SJCRH30 (cell line): ENCODE data around the gene SHC1. TPM values are rescaled to one million over a fixed set of nuclear protein-coding genes. Genes with fewer than 3 reads are reported as not detected.

Experiments
- DNase-seq, 2 experiments: peaks; one replicate each; pipeline ENCODE4 v3.0.0-alpha.2; 2015 to 2020
- H3K27ac ChIP-seq: fragments of 250-450 bp; sonication (Bioruptor Pico); 2 replicates; pipeline ENCODE4 v1.5.1; 2020; ENCODE audit warnings: mild to moderate bottlenecking, moderate library complexity
- H3K27me3 ChIP-seq: fragments of 250-450 bp; sonication (Bioruptor Pico); 2 replicates; pipeline ENCODE4 v1.5.1; 2020; ENCODE audit warnings: mild to moderate bottlenecking, moderate library complexity
- H3K36me3 ChIP-seq: fragments of 250-450 bp; sonication (Bioruptor Pico); 2 replicates; pipeline ENCODE4 v1.5.1; 2020; ENCODE audit warnings: mild to moderate bottlenecking, moderate library complexity
- H3K4me1 ChIP-seq: fragments of 250-450 bp; sonication (Bioruptor Pico); 2 replicates; pipeline ENCODE4 v1.5.1; 2020; ENCODE audit warnings: mild to moderate bottlenecking, moderate library complexity
- H3K4me3 ChIP-seq: fragments of 250-450 bp; sonication (Bioruptor Pico); 2 replicates; pipeline ENCODE4 v1.5.1; 2020; ENCODE audit warnings: mild to moderate bottlenecking, moderate library complexity
- H3K9me3 ChIP-seq: fragments of 250-450 bp; sonication (Bioruptor Pico); replicated peaks from 2 replicates; pipeline ENCODE4 v1.5.1; 2020; ENCODE audit warnings: mild to moderate bottlenecking, moderate library complexity
- total RNA-seq: library from RNA; depleted of rRNA; stranded (reverse); fragments of >200 nt; shearing (Covaris generic); gene quantifications from 2 replicates; pipeline ENCODE4 v1.2.3, GENCODE V29; 2014

SHC1 gene
- total RNA-seq, 1 experiment from 2014 or later = 110 TPM

DNA sequence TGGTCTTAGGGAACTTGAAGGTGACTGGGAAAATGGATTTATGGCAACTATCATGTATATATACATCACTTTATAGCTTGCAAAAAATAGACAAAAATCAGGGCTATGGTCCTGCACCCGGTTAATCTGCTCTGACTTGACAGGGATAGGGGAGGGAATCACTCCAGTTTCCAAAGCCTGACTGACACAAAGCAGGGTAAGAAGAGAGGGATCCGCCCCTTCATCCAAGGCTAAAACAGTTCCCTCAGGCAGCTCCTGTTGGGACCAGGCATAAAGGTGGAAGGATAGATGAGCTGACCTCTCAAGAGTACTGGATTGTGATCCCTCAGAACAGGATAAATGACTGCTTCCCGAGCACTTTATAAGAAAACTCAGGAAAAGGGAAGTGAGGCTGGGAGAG lies 16.0 kb downstream of the SHC1 start:
- no peak overlapping the region for H3K4me3 ChIP-seq
- H3K27ac ChIP-seq = peak overlapping the region; percentile 12; the same call in 1 of the 2 replicates
- no peaks in the 10 kb centered on the region for H3K27me3 ChIP-seq
- H3K4me1 ChIP-seq = peaks cover 39% of the 10 kb centered on the region
- no peak for DNase-seq
- no peaks in the 10 kb centered on the region for H3K9me3 ChIP-seq
- H3K36me3 ChIP-seq = no peaks in the 10 kb centered on the region

DNA sequence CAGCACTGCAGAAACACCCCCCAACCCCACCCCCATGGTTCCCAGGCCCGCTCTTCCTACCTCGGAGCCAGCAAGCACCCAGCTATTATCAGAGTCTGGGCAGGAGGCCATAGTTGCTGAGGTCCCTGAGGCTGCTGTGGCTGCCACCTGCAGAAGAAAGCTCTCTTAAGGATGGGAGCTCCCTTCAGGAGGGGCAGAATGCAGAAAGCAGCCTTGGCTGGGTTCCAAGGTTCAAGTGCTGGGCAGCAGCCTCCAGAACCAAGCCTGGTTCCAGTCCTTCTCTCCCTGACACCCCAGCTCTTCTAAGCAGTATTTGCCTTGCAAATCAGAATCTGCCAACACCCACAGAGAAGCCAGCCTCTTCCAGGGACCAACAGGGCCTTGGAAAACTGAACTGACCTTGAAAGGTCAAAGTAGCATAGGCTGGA lies 16.9 kb downstream of the SHC1 start:
- H3K36me3 ChIP-seq = no peaks in the 10 kb centered on the region
- no peak overlapping the region for H3K4me3 ChIP-seq
- no peaks in the 10 kb centered on the region for H3K9me3 ChIP-seq
- DNase-seq = no peak
- peaks cover 39% of the 10 kb centered on the region for H3K4me1 ChIP-seq
- no peaks in the 10 kb centered on the region for H3K27me3 ChIP-seq
- no peak overlapping the region for H3K27ac ChIP-seq

DNA sequence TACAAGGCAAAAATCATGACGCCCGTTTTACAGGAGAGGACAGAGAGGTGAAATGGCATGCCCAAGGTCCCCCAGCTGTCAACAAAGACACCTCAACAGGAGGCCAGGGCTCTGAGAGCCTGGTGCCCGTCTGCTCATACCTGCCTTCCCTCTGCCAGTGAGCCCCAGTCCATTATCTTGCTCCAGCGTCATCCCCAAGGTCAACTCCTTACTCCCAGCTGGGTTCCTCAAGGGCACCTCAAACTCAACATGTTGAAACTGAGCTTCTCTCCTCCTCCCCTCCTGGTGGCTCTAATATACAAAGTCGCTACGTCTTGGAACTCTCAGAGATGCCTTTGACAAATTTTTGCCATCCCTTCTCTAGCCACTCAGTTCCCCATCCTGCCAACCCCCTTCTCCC lies 17.9 kb downstream of the SHC1 start:
- no peak overlapping the region; the same call in 1 of the 2 replicates for H3K27ac ChIP-seq
- H3K9me3 ChIP-seq = no peaks in the 10 kb centered on the region
- peaks cover 37% of the 10 kb centered on the region for H3K4me1 ChIP-seq
- no peaks in the 10 kb centered on the region for H3K36me3 ChIP-seq
- DNase-seq = no peak
- H3K27me3 ChIP-seq = no peaks in the 10 kb centered on the region
- H3K4me3 ChIP-seq = no peak overlapping the region

DNA sequence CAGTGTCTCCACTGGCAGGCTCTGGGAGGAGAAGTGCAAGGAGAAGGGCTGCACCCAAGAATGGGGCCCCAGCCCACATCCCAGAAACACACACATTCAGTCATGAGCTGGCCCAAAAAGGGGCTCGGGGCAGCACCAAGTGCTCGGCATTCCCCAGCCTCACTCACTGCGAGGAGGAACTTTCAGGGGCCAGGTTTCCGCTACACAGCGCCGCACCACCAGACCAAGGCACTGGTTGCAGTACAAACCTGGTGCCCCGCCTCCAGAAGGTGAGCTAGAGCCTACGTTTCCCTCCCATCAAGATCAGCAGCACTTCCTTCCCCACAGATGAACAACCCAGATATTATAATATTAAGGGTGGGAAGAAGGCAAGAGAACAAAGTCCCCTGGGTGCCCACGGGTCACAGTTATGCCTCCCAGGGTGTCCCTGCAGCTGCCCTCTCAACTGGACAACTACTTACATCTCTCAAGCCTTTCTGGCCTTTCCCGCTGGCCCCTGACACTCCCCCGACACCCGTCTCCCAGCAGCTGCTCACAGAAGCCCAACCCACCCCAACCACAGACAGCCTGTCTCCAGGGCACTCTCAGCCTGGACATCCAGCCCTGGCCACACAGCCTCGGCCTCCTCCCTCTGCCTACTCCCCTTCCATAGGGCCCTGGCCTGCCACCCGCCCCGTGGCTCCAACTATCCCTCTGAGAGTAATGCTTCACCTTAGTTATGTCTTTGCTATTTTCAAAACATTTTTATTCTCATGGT lies 18.5 kb downstream of the SHC1 start:
- DNase-seq = peak; percentile 69 to 73
- H3K27ac ChIP-seq = no peak overlapping the region; the same call in 1 of the 2 replicates

DNA sequence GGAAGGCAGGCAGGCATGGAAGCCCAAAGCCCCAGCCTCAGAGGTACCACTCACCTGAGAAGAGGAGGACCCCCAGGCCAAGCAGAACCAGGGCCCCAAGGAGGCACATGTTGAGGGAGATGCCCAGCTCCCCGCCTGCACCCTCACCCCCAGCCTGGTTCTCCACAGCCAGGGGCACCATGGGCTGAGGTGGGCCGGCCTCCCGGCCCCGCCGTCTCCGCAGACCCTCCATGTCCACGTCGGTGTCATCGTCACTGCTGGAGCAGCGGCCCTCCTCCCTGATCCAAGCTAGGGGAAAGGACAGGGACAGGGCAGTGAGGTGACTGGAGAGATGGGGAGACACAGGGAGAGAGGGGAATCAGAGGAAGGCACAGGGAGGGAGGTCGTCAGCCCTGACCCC lies 22.5 kb downstream of the SHC1 start:
- Histone ChIP-seq H3K27ac (no peak overlapping the region), H3K9me3 (no peaks in the 10 kb centered on the region), H3K27me3 (no peaks in the 10 kb centered on the region), H3K4me3 (no peak overlapping the region), H3K4me1 (peaks cover 25% of the 10 kb centered on the region), H3K36me3 (peaks cover 3% of the 10 kb centered on the region; the same call in 1 of the 2 replicates)
- no peak for DNase-seq

More for the DNA sequence above, 18.5 kb downstream of the SHC1 start:
- H3K4me1 ChIP-seq = peaks cover 32% of the 10 kb centered on the region
- no peaks in the 10 kb centered on the region for H3K9me3 ChIP-seq
- H3K4me3 ChIP-seq = no peak overlapping the region
- H3K36me3 ChIP-seq = no peaks in the 10 kb centered on the region
- no peaks in the 10 kb centered on the region for H3K27me3 ChIP-seq

DNA sequence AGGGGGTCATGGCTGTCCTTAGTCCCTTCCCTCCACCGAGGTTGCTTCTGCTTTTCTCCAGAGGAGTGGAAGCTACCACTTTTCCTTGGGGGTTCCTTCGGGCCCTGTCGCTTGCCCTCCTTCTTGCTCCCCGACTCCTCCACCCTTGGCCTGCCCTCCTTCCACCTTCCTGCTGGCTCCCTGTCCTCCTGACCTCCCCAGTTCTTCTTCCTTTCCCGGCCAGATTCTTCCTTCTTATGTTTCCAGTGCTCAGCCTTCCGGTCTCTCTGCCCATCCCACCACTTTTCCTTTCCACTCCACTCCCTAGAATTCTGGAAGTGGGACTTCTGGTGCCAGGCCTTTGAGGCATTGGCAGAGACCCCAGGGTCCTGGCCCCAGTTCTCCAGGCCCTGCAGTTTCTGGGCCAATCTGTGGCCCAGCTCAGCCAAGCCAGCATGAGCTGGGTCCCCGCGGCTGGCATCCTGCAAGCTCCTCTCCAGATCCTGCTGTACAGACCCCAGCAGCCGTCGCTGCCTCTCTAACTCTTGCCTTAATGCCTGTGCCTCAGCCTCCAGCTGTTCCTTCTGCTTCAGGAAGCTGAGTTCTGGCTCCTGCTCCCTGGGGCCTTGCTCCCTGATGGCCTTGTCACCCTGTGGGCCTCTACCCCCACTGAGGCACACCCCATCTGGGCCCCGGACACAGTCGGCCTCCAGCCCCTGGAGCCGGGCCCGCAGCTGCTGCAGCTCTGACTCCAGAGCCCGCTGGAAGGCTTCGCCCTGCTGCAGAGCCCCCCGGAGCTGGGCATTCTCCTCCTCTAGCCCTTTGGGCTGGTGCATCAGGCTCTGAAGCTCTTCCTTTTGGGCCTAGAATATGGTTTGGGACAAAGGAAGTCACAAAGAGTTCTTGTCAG lies 24.3 kb downstream of the SHC1 start:
- Histone ChIP-seq H3K27ac (no peak overlapping the region), H3K27me3 (no peaks in the 10 kb centered on the region), H3K4me3 (no peak overlapping the region), H3K9me3 (no peaks in the 10 kb centered on the region), H3K36me3 (peaks cover 3% of the 10 kb centered on the region; the same call in 1 of the 2 replicates), H3K4me1 (peaks cover 17% of the 10 kb centered on the region)
- DNase-seq = no peak

DNA sequence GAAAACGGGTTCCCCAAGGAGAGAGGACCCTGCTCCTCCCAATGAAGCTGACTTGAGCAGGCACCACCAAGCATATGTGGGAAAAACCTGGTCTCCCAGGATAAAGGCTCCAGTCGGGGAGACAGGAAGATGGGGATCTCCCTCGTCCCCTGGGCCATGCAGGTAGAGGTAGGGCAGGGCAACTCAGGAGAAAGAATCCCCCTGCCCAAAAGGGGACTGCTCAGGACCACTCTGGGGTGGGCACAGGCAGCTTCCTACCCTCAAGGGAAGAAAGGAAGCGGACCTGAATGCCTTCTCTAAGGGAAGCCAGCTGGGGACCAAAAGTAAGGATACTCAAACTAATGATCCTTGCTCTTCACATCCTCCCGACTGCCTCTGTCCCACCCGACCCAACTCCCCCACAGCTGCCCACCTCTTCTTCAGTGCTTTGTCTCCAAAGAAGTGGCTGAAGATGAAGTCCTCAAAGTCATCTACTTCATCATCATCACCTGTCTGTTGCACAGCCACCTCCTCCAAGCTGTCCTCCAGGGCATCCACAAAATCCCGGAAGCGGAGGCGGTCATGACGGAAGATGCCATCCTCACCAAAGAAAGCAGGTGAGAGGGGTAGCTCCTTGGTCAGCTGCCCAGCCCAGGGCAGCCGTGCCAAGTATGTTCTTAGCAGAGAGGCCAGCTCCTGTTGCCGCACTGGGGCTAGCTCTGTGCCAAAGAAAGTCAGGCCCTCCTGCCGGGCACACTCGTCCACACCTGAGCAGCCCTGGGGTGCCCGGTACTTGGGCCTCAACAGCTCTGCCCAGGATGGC lies 25.2 kb downstream of the SHC1 start:
- Histone ChIP-seq H3K4me3 (no peak overlapping the region), H3K9me3 (no peaks in the 10 kb centered on the region), H3K27me3 (no peaks in the 10 kb centered on the region), H3K27ac (no peak overlapping the region), H3K4me1 (peaks cover 17% of the 10 kb centered on the region), H3K36me3 (peaks cover 3% of the 10 kb centered on the region; the same call in 1 of the 2 replicates)
- no peak for DNase-seq

DNA sequence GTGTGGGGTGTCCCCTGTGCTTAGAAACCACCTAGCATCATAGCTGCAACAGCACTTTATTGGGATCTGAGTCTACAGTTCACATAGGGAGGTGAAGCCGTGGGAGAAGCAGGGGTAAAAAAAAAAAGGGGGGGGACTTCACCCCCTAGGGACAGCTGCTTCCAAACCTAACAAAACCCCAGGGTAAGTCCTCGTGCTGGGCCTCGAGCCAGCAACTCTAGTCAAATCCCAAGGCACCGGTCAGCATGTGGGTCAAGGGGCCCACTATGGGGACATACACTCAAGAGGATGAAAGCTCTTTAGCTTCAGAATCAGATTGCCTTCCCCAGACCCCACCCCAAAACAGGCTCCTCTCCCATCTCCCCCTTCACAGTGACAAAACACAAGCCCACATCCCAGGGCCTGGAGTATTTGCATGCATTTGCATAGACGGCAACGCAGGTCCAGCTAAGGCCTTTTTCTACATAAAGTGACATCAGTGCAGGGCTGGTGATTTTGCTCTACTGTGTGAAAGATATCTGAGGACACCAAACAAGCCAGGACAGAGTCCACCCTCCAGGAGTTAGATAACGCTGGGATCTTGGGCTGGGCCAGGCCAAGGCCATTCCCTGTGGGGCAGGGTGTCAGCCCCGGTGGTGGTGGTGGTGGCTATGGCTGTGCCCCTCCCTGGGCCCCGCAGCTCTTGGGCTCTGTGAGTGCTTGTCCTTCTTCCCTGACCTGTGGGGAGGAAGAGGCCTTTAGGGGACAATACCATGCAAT lies 26.0 kb downstream of the SHC1 start:
- Histone ChIP-seq H3K4me3 (no peak overlapping the region), H3K36me3 (peaks cover 3% of the 10 kb centered on the region; the same call in 1 of the 2 replicates), H3K27me3 (no peaks in the 10 kb centered on the region), H3K4me1 (peaks cover 17% of the 10 kb centered on the region), H3K9me3 (no peaks in the 10 kb centered on the region), H3K27ac (peak overlapping the region; percentile 43)
- peak; percentile 59 to 76 for DNase-seq

DNA sequence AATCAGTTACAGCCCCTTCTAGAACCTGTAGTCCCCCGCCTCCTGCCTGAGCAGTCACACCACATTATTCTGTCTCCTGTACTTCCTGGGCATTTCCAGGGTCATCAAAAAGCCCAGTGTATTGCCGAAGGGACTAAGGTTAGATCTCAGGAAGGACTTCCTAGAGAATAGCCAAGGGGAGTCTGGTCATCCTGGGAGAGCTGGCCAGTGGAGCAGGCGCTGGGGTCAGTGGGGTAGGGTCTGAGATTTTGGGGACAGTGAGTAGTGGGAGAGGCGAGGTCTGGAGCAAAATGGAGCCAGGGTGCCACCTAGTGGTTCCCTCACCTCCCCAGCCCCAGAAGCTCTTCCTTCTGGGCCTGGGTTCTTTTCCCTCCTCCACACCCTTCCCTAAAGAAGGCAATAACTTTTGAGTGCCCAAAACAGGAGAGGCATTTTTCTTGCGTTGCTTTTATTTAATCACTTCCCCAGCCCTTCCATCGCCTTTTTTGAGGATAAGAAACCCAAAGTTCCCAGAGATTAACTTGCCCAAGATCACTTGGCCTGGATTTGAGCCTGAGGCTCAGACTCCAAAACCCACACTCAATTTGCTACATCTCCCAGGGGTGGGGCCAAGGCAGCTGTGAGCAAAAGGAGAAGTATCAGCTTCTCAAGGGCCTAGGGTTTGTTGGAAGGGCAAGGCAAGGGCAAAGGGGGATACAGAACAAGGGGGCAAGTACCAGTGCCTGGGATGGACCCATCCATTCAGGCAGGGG lies 26.7 kb downstream of the SHC1 start:
- peak; percentile 40 to 74 for DNase-seq
- Histone ChIP-seq H3K27me3 (no peaks in the 10 kb centered on the region), H3K27ac (peak overlapping the region; percentile 43), H3K36me3 (peaks cover 3% of the 10 kb centered on the region; the same call in 1 of the 2 replicates), H3K9me3 (no peaks in the 10 kb centered on the region), H3K4me1 (peaks cover 17% of the 10 kb centered on the region), H3K4me3 (no peak overlapping the region)

DNA sequence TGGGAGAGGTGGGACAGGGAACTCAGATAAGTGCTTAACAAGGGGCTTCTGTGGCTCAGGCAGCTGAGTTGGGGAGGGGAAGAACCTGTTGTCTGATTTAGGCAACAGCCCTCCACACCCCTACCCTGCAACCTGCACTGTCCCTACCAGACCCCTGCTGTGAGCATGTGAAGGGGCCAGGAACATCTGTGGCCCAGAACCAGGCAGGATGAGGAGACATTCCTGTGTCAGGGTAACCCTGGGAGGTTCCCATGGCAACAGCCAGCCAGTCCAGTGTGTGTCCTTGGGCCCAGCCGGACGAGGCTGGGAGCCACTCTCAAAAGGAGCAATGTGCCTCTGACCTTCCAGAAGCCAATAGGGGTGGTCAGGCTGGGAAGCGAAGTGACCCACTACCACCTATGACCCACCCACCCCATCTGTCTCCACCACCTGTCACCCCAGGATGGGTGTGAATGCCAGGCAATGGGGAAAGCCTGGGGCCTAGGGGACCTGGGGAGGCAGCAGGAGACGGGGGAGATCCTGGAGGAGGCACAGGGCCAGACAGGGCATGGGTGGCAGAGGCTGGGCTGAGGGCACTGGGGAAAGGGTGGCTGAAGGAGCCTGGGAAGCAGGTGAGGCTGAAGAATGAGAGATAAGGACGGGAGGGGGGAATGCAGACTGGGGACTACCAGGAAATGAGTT lies 29.1 kb downstream of the SHC1 start:
- peaks cover 17% of the 10 kb centered on the region for H3K4me1 ChIP-seq
- H3K27ac ChIP-seq = no peak overlapping the region
- H3K4me3 ChIP-seq = no peak overlapping the region
- peak in 1 of 2 experiments; percentile 26 for DNase-seq
- peaks cover 3% of the 10 kb centered on the region; the same call in 1 of the 2 replicates for H3K36me3 ChIP-seq
- no peaks in the 10 kb centered on the region for H3K27me3 ChIP-seq
- H3K9me3 ChIP-seq = no peaks in the 10 kb centered on the region

DNA sequence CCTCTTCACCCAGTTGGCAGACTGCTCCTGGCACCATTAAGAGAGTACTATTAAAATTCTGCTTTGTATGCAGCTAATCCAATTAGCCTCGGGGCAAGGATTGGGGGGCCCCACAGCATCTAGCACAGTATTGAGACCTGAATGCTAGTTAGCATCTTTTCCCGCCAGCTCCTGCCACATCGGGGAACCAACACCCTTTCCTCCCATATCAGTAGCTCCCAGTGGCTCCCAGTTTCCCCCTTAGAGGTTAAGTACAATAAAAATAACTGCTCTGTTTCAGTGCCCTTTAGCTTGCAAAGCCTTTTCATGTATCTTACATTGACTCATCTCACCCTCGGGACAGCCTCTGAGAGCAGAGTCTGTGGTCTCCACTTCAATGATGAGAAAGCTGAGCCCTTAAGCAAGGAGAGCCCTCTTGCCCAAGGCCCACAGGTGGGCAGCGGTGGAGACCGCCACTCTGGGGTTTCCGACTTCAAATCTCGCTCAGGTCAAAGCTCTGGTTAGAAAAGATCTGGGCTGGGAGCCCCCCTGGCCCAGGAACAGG lies 29.8 kb downstream of the SHC1 start:
- peaks cover 17% of the 10 kb centered on the region for H3K4me1 ChIP-seq
- H3K36me3 ChIP-seq = peaks cover 3% of the 10 kb centered on the region; the same call in 1 of the 2 replicates
- no peaks in the 10 kb centered on the region for H3K27me3 ChIP-seq
- no peak for DNase-seq
- no peak overlapping the region for H3K27ac ChIP-seq
- no peaks in the 10 kb centered on the region for H3K9me3 ChIP-seq
- H3K4me3 ChIP-seq = no peak overlapping the region

DNA sequence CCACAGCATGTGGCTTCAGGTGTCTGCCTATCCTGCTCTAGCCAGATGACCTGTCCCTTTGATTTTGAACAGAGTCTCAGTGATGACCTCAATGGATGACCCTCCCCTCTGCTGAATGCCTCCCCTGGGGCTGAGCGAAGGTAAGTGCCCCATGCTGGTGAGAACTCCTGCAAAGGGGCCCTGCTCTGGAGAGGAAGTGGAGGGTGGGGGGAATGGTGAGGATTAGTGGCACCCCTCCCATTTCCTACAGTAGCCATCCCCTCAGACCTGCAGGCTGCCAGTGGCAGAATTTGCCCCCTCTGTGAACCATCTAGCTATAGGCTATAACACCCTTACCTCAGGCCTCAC lies 30.4 kb downstream of the SHC1 start:
- Histone ChIP-seq H3K4me1 (peaks cover 17% of the 10 kb centered on the region), H3K36me3 (peaks cover under 1% of the 10 kb centered on the region; the same call in 1 of the 2 replicates), H3K9me3 (no peaks in the 10 kb centered on the region), H3K27ac (no peak overlapping the region), H3K27me3 (no peaks in the 10 kb centered on the region), H3K4me3 (no peak overlapping the region)
- no peak for DNase-seq
